BLaER1 treated with 17β-estradiol and CSF1 and Interleukin-3, amounts not matched to agents 10 nM and 100 nM (cell line): ENCODE results near the gene GABBR2.

Experiments
- H3K27ac ChIP-seq, 11 experiments: shearing (Covaris generic); formaldehyde crosslinking; 2 replicates each; pipeline ENCODE4 v1.8.1; 2022
- H3K27me3 ChIP-seq, 11 experiments: shearing (Covaris generic); formaldehyde crosslinking; 2 replicates each; pipeline ENCODE4 v1.8.1; 2022
- H3K36me3 ChIP-seq, 11 experiments: shearing (Covaris generic); formaldehyde crosslinking; 2 replicates each; pipeline ENCODE4 v1.8.1; 2022
- H3K4me1 ChIP-seq, 10 experiments: shearing (Covaris generic); formaldehyde crosslinking; 2 replicates each; pipeline ENCODE4 v1.8.1; 2022
- H3K4me2 ChIP-seq, 11 experiments: shearing (Covaris generic); formaldehyde crosslinking; 2 replicates each; pipeline ENCODE4 v1.8.1; 2022
- H3K4me3 ChIP-seq, 10 experiments: shearing (Covaris generic); formaldehyde crosslinking; 2 replicates each; pipeline ENCODE4 v1.8.1; 2022
- H3K9ac ChIP-seq, 11 experiments: shearing (Covaris generic); formaldehyde crosslinking; 2 replicates each; pipeline ENCODE4 v1.8.1; 2022
- H3K9me3 ChIP-seq, 11 experiments: shearing (Covaris generic); formaldehyde crosslinking; replicated peaks in 1 of 11; 2 replicates each; pipeline ENCODE4 v1.8.1; 2022
- H4K20me1 ChIP-seq, 11 experiments: shearing (Covaris generic); formaldehyde crosslinking; 2 replicates each; pipeline ENCODE4 v1.8.1; 2022
- Cebpa-rat ChIP-seq, 11 experiments: shearing (Covaris generic); IDR thresholded peaks; 2 replicates each; pipeline ENCODE4 v1.8.1; 2022

GABBR2 gene

GRCh38 chr9:98491828-98492227, 216.9 kb downstream of the GABBR2 start:
- Histone ChIP-seq H3K4me2 (no peak overlapping the region), H3K9ac (no peak overlapping the region), H4K20me1 (no peaks in the 10 kb centered on the region; a peak in 1 of 22 replicates), H3K4me3 (no peak overlapping the region), H3K27ac (no peak overlapping the region), H3K27me3 (no peaks in the 10 kb centered on the region), H3K9me3 (peaks cover 0 to 10% (median 6%) of the 10 kb centered on the region in 11 experiments; a peak in 9 of 22 replicates), H3K4me1 (peaks cover 0 to 20% (median 14%) of the 10 kb centered on the region in 10 experiments; a peak in 13 of 20 replicates), H3K36me3 (no peaks in the 10 kb centered on the region)
- TF ChIP-seq Cebpa-rat (IDR thresholded peaks at IDR 0.05) = no peak

- Histone ChIP-seq H3K4me2 (no peak overlapping the region), H3K9me3 (peaks cover 0 to 10% (median 6%) of the 10 kb centered on the region in 11 experiments; a peak in 9 of 22 replicates), H3K27ac (no peak overlapping the region), H3K4me3 (no peak overlapping the region), H4K20me1 (no peaks in the 10 kb centered on the region; a peak in 1 of 22 replicates), H3K36me3 (no peaks in the 10 kb centered on the region), H3K9ac (no peak overlapping the region), H3K4me1 (peaks cover 0 to 20% (median 14%) of the 10 kb centered on the region in 10 experiments; a peak in 13 of 20 replicates), H3K27me3 (no peaks in the 10 kb centered on the region)
- TF ChIP-seq Cebpa-rat (IDR thresholded peaks at IDR 0.05) = no peak
Observed at GRCh38 chr9:98491231-98491651, 217.5 kb downstream of the GABBR2 start.

GRCh38 chr9:98488571-98489312, 220.0 kb downstream of the GABBR2 start:
- Histone ChIP-seq H3K9ac (no peak overlapping the region), H3K4me3 (no peak overlapping the region), H3K9me3 (peaks cover 0 to 8% (median 6%) of the 10 kb centered on the region in 11 experiments; a peak in 9 of 22 replicates), H3K4me1 (peaks cover 0 to under 1% (median 0%) of the 10 kb centered on the region in 10 experiments; a peak in 1 of 20 replicates), H3K36me3 (no peaks in the 10 kb centered on the region), H3K27ac (no peak overlapping the region), H3K4me2 (no peak overlapping the region), H3K27me3 (no peaks in the 10 kb centered on the region), H4K20me1 (no peaks in the 10 kb centered on the region; a peak in 1 of 22 replicates)
- TF ChIP-seq Cebpa-rat (IDR thresholded peaks at IDR 0.05) = no peak

- no peaks in the 10 kb centered on the region; a peak in 1 of 22 replicates for H4K20me1 ChIP-seq
- no peaks in the 10 kb centered on the region for H3K27me3 ChIP-seq
- no peak for TF ChIP-seq Cebpa-rat (IDR thresholded peaks at IDR 0.05)
- no peaks in the 10 kb centered on the region for H3K36me3 ChIP-seq
- H3K9ac ChIP-seq = no peak overlapping the region
- no peaks in the 10 kb centered on the region for H3K9me3 ChIP-seq
- H3K4me3 ChIP-seq = no peak overlapping the region
- H3K4me2 ChIP-seq = no peak overlapping the region
- H3K27ac ChIP-seq = no peak overlapping the region
- peaks cover 5 to 31% (median 19%) of the 10 kb centered on the region in 10 experiments; a peak in 17 of 20 replicates for H3K4me1 ChIP-seq
Observed at GRCh38 chr9:98485706-98486105, 223.0 kb downstream of the GABBR2 start.

GRCh38 chr9:98484162-98484561, 224.6 kb downstream of the GABBR2 start:
- H3K27me3 ChIP-seq = no peaks in the 10 kb centered on the region
- no peaks in the 10 kb centered on the region for H3K36me3 ChIP-seq
- H3K4me1 ChIP-seq = peaks cover 5 to 31% (median 19%) of the 10 kb centered on the region in 10 experiments; a peak in 17 of 20 replicates
- no peak overlapping the region for H3K4me3 ChIP-seq
- H3K9ac ChIP-seq = no peak overlapping the region
- TF ChIP-seq Cebpa-rat (IDR thresholded peaks at IDR 0.05) = no peak
- no peaks in the 10 kb centered on the region for H3K9me3 ChIP-seq
- H3K4me2 ChIP-seq = no peak overlapping the region
- H4K20me1 ChIP-seq = no peaks in the 10 kb centered on the region; a peak in 1 of 22 replicates
- H3K27ac ChIP-seq = no peak overlapping the region

GRCh38 chr9:98482226-98482625, 226.5 kb downstream of the GABBR2 start:
- Histone ChIP-seq H3K4me1 (peaks cover 5 to 44% (median 30%) of the 10 kb centered on the region in 10 experiments; a peak in 17 of 20 replicates), H3K9ac (no peak overlapping the region), H3K27ac (no peak overlapping the region)

GRCh38 chr9:98481676-98482075, 227.1 kb downstream of the GABBR2 start:
- H4K20me1 ChIP-seq = no peaks in the 10 kb centered on the region
- H3K9me3 ChIP-seq = no peaks in the 10 kb centered on the region
- no peaks in the 10 kb centered on the region for H3K36me3 ChIP-seq
- no peak overlapping the region for H3K9ac ChIP-seq
- no peak overlapping the region for H3K27ac ChIP-seq
- TF ChIP-seq Cebpa-rat (IDR thresholded peaks at IDR 0.05) = no peak
- H3K4me1 ChIP-seq = peaks cover 5 to 45% (median 31%) of the 10 kb centered on the region in 10 experiments; a peak in 17 of 20 replicates
- H3K4me3 ChIP-seq = no peak overlapping the region
- no peaks in the 10 kb centered on the region for H3K27me3 ChIP-seq
- peak overlapping the region in 9 of 11 experiments; percentile 7 to 67 (median 50); a peak in 15 of 22 replicates for H3K4me2 ChIP-seq

More at GRCh38 chr9:98482226-98482625, 226.5 kb downstream of the GABBR2 start:
- Histone ChIP-seq H3K9me3 (no peaks in the 10 kb centered on the region), H3K27me3 (no peaks in the 10 kb centered on the region), H3K4me3 (no peak overlapping the region), H3K36me3 (no peaks in the 10 kb centered on the region), H3K4me2 (peak overlapping the region in 10 of 11 experiments; percentile 7 to 67 (median 48); a peak in 17 of 22 replicates), H4K20me1 (no peaks in the 10 kb centered on the region; a peak in 1 of 22 replicates)
- TF ChIP-seq Cebpa-rat (IDR thresholded peaks at IDR 0.05) = no peak

GRCh38 chr9:98479967-98480847, 228.5 kb downstream of the GABBR2 start:
- TF ChIP-seq Cebpa-rat (IDR thresholded peaks at IDR 0.05) = no peak
- Histone ChIP-seq H3K4me3 (no peak overlapping the region), H3K36me3 (no peaks in the 10 kb centered on the region), H3K4me1 (peaks cover 5 to 49% (median 31%) of the 10 kb centered on the region in 10 experiments; a peak in 17 of 20 replicates), H3K9me3 (no peaks in the 10 kb centered on the region), H3K27ac (no peak overlapping the region), H3K4me2 (no peak overlapping the region), H3K9ac (no peak overlapping the region), H4K20me1 (no peaks in the 10 kb centered on the region), H3K27me3 (no peaks in the 10 kb centered on the region)

GRCh38 chr9:98479449-98479848, 229.3 kb downstream of the GABBR2 start:
- Histone ChIP-seq H3K27me3 (no peaks in the 10 kb centered on the region), H4K20me1 (no peaks in the 10 kb centered on the region), H3K4me1 (peaks cover 5 to 49% (median 31%) of the 10 kb centered on the region in 10 experiments; a peak in 17 of 20 replicates), H3K9ac (no peak overlapping the region), H3K4me2 (no peak overlapping the region), H3K27ac (no peak overlapping the region), H3K9me3 (no peaks in the 10 kb centered on the region), H3K4me3 (no peak overlapping the region), H3K36me3 (no peaks in the 10 kb centered on the region)
- no peak for TF ChIP-seq Cebpa-rat (IDR thresholded peaks at IDR 0.05)
